Measurements from ENCODE around the gene P3H1.

DNA sequence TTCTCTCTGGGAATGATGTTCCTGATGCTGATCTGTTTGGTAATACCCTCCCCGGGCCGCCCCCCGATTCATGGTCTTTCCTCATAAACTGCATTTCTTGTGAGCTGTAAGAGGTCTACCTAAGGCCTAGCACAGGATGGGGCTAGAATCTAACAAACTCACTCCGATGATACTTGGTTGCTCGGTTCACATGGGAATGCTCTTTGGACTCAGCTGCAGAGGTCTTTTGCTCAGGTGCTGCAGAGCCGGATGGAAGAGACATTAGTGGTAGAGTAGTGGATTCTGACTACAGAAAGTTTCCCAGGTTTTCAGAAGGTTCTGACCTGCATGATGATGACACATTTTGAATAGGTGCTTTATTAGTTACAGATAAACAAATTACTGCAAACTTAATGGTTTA is 9.7 kb upstream of the P3H1 start:
- TF ChIP-seq, protein P1, sequence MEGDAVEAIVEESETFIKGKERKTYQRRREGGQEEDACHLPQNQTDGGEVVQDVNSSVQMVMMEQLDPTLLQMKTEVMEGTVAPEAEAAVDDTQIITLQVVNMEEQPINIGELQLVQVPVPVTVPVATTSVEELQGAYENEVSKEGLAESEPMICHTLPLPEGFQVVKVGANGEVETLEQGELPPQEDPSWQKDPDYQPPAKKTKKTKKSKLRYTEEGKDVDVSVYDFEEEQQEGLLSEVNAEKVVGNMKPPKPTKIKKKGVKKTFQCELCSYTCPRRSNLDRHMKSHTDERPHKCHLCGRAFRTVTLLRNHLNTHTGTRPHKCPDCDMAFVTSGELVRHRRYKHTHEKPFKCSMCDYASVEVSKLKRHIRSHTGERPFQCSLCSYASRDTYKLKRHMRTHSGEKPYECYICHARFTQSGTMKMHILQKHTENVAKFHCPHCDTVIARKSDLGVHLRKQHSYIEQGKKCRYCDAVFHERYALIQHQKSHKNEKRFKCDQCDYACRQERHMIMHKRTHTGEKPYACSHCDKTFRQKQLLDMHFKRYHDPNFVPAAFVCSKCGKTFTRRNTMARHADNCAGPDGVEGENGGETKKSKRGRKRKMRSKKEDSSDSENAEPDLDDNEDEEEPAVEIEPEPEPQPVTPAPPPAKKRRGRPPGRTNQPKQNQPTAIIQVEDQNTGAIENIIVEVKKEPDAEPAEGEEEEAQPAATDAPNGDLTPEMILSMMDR (IDR thresholded peaks at IDR 0.05): no peak
- TF ChIP-seq EP300 (IDR thresholded peaks at IDR 0.05): no peak
- no peak for TF ChIP-seq POLR2A (IDR thresholded peaks at IDR 0.05; ENCODE audit: low read depth)

Data from esophagus muscularis mucosa (tissue), 4 donors.